HG03460 (cell line): ENCODE results near the gene FBRSL1.
A peak's percentile ranks its signal among the peaks of the same experiment; 100 is the strongest.

ENCODE experiments used
- ATAC-seq: cut with Tn5 transposase; IDR thresholded peaks from one replicate; pipeline ENCODE4 v1.9.1; 2021; ENCODE audit not compliant: unreplicated experiment

Gene FBRSL1

DNA sequence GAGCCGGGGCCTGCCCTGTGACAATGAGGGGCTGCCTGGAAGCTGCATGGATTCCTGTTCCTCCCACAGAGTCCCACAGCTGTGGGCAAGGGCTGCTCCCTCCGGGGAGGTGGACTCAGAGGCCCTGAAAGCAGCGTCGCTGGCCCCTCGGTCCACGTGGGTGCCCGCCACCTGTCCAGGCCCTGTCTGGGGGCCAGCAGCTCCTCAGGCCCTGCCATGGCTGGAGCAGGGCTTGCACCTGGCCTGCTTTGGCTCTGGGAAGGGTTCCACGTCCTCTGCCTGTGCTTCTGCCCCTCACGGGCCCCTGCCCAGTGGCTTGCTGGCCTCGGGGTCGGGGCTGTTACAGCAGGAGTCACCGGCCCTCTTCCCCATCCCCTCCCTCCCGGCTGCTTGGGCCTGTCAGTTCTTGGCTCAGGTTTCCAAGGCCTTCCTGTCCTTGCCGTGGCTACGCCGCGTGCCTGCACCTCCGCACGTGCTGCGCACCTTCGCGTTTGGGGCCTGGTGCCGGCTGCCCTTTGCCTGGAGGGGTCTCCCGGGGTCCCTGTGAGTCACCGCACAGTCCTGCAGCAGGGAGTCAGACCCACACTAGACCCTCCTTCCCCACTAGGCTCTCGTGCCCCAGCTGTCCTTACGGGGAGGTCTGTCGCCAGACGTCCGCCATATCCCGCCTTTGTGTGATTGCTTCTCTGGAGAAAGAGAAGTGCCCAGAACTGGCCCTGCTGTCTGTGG lies 5.8 kb downstream of the FBRSL1 start:
- no peak for ATAC-seq

DNA sequence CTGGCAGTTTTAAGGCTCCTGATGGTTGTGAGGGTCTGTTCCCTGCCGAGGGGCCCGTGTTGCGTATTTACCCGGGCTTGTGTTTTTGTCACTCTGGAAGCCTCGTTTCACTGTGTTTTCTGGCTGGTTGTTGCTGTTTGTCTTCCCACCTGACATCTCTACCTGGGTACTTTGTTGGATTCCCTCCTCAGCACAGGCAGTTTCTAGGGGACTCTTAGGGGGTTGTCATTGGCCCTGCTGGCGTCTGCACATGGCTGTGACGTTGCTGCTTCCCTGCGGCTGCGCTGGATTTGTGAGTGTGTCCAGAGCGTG lies 6.4 kb downstream of the FBRSL1 start:
- no peak for ATAC-seq

DNA sequence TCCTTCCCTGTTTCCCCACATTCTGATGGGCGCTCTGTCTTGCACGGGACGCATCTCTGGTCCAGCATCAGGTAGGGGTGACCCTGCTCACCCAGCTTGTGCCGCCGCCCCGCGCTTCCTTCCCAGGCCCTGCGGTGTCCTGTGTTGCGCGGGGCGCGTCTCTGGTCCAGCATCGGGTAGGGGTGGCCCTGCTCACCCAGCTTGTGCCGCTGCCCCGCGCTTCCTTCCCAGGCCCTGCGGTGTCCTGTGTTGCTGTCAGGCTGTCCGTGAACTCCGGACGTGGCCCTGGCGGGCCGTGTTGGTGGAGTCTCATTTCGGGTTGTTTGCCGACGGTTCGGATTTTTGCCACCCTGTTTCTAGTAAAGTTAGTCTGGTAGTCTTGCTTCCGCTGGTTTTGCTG lies 6.8 kb downstream of the FBRSL1 start:
- ATAC-seq: no peak

DNA sequence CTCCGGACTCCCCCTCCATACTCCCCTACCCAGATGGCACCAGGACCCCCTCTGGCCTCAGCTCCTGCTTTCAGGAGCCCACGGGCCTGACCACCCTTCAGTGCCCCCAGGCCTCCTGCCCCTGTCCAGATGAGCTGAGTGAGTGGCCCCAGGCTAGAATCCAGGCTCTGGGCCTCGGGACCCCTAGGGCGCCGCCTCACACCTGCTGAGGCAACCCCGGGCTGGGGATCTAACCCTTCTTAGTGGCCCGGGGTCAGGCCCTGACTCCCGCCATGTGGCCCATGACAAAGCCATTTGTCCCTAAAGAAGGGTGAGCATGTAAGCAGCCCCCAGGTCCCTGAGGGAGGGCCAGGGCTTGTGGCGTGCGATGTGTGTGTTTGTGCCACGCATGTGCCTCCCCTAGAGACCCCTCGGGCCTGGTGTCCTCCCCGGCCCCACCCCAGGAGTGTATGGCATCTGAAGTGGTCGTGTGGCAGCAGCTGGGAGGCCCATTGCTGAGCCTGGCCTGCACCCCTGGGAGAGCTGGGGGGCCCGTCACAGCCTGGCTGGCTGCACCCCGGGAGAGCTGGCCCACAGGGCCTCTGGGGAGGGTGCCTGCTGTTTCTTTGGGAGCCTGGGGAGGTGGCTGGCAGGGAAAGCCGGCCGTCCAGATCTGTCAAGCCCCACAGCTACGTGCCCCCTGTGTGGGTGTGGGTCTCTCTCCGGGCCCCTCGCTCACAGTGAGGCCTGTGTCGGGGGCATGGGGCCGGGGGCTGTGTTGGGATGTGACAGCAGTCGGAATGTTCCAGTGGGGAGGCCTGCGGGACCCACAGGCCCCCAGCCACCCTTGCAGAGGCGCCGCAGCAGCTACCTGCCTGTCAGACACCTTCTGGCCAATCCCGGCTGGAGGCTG lies 7.8 kb downstream of the FBRSL1 start:
- ATAC-seq: no peak

DNA sequence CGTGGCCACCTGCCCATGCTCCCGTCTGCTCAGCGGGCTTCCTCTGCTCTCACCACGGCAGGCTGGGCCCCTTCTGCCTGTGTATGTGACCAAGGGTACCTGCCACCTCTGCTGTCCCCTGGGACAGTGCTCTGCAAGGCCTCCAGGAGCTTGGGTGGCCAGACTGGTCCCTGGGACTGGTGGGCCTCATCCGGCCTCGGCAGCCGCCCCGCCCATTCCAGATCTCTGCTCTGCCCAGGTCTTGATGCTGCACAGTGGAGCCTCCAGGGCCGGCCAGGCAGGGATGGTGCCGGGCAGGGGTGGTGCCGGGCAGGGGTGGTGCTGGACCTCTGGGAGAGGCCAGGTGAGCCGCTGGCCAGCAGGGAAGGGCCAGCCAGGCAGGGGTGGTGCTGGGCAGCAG lies 9.0 kb downstream of the FBRSL1 start:
- no peak for ATAC-seq

DNA sequence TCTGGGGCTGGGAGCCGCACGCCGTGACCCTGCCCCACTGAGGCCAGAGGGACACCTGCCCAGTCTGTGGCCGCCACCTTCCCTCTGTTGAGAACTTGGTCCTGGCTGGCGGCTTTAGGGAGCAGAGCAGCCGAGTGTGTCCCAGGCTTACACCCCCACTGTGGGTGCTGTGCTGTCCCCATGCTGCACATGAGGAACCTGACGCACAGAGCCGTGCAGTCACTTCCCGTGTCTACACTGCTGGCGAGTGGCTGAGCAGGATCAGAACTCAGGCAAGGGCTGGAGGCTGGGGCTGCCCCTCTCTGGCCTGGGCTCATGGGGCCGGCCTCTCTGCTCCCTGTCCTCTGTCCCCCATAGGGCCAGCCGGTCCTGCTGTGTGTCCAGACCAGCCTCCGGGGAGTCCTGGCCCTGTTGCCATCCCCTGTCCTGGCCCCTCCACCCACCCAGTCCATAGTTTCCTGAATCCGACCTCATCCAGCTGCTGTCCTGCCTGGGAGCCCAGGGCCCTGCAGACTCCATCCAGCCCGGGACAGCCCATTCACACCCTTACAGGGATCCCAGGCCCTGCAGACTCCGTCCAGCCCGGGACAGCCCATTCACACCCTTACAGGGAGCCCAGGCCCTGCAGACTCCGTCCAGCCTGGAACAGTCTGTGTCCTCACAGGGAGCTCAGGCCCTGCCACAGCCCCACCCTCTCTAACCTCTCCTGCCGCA lies 10.3 kb downstream of the FBRSL1 start:
- no peak for ATAC-seq

DNA sequence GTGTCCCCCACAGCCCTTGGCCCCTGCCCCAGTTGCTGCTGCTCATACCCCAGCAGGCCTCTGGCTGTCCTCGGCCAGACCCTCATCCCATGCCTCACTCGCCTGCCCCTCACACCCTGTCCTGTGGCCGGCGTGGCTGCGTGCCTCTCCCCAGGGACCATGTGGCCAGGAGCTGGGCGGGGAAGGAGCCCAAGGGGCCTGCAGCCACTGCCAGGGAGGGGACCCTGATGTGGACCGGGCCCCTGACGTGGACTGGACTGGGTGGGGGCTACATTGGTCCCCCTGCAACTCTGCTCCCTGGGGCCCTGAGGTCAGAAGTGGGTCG lies 10.9 kb downstream of the FBRSL1 start:
- ATAC-seq: no peak

DNA sequence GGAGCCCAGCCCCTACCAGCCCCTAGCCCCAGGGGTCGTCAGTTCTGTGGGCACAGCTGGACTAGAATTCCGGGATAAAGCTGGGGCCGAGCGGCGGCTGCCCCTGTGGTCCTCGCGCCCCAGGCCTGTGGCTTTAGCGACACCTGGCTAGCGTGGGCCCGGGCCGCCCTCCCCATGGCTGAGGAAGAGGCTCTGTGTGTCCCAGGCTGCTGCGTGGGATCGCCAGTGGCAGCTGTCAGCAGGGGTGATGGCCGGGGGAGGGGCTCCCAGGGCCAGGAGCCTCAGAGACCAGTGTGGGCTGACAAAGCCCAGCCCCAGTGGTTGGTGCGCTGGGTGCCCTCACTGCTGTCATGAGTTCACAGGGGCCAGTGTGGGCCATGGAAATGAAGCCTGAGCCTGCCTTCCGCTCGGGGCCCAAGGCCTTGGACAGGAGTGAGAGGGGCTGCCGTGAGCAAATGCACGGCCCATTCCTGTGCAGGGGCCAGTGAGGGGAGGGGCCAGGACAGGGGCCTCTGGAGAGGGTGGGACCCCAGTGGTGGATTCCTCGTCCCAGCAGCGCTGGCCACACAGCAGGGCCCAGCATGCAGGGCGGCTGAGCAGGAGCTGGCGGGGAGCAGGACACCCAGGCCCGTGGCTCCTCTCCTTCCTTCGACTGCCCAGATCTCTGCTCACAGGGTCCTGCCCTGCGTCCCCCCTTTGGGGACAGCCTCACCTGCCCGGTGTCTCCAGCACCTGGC lies 11.4 kb downstream of the FBRSL1 start:
- no peak for ATAC-seq

DNA sequence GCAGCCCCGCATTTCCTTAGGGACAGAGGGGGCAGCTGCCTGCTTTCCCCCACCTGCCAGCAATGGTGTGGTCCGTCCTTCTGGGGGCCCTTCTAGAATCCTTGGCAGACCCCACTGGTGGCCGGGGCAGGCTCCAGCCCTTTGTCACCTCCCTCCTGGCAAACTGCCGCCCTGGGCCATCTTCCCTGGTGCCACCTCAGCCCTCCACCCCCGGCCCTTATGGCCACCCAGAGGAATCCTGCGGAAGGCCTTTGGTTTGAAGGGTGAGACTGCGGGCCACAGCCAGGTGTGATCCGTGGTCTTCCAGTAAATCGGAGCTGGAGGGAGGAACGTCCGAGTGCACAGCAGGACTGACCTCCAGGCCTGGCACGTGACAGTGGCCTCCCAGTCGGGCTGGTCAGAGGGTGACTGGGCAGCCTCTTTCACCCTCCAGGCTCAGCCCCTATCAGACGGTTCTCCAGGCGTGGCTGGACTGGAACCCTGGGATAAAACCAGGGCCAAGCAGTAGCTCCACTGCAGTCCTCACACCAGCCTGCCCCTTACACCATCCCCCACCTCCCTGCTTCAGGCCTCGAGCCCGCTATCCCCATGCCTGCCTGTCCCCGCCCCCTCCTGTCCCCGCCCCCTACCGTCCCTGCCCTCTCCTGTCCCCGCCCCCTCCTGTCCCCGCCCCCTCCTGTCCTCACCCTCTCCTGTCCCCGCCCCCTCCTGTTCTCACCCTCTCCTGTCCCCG lies 12.4 kb downstream of the FBRSL1 start:
- no peak for ATAC-seq

DNA sequence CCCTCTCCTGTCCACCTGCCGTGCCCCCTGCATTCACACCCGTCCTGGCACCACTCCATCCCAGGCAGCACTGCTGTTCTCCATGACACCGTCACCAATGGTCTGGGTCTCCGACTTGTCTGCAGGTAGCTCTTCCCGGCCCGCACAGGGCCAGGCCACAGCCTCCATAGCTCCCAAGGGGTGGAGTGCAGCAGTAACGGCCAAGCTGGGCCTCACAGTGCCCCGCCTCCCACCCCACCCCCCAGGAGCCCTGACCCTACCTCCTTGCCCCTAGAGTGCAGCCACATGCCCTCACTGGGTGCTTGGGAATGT lies 12.9 kb downstream of the FBRSL1 start:
- ATAC-seq: no peak

DNA sequence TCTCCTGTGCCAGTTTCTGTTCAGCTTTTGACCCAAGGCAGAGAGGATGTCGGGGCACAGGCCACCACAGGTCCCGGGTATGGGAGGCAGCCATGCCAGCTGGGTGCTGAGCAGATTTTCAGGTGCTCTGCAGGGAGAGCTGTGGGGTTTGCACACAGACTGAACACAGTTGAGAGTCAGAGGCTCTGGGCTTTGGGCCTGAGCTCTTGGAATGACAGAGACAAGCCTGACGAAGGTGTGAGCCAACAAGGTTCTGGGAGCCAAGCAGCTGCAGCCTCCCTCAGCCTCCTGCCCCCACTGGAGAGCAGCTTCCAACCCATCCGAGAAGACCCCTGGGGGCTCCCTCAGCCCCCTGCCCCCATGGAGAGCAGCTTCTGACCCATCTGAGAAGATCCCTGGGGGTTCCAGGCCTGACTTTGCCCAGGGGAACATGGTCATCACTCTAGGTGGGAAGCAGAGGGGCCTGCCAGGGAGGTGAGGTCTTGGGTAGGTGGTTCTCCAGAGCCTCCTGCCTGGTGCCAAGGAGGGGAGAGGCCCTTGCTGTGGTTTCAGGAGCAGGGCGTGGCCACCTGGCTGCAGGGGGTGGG lies 13.8 kb downstream of the FBRSL1 start:
- no peak for ATAC-seq

DNA sequence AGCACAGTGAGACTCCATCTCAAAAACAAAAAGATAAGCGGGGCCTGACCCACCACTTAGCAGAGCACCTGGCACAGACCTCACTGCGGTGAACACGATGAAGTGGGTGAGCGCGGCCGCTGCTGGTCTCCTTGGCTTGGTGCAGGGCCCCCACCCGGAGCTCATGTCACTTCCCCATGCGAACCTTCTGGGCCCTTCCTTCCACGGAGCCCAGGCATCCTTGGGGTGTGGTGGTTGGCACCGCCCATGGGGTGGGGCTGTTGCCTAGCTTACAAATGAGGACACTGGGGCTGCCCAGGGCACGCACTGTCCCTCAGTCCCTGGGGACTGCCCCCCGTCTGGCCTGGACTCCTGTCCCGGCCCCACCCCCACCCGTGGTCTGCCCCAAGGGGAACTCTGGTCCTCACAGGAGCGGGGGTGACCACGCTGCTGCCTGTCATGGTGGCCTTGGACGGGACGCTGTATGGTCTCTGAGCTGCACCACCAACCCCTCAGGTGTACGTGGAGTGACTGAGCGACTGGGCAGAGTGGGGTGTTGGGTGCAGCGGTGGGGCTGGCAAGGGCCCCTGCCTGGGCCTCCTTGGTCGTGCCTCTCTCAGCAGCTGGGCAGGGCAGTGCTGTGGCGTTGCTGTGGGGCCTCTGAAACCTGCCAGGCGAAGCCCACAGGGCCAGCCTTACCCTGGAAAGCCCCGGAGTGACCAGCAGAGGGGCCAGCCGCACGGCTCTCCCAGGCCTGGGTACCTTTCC lies 15.3 kb downstream of the FBRSL1 start:
- ATAC-seq: no peak

DNA sequence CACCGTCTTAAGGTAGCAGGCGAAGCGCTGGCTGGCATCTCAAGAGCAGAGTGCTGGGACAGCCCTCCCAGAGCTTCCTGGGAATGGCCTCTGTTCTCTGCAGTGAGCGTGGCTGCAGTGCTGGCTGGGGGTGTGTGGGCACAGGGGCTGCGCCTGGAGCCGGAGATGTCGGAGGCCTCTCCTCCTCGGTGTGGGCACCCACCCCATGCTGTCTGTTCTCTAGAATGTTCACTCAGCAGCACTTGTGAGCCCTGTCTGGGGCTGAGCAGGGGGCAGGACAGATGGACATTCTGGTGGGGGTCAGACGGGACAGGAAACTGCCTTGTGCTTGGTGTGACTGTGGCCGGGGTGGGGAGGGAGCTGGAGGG lies 15.9 kb downstream of the FBRSL1 start:
- ATAC-seq: no peak

DNA sequence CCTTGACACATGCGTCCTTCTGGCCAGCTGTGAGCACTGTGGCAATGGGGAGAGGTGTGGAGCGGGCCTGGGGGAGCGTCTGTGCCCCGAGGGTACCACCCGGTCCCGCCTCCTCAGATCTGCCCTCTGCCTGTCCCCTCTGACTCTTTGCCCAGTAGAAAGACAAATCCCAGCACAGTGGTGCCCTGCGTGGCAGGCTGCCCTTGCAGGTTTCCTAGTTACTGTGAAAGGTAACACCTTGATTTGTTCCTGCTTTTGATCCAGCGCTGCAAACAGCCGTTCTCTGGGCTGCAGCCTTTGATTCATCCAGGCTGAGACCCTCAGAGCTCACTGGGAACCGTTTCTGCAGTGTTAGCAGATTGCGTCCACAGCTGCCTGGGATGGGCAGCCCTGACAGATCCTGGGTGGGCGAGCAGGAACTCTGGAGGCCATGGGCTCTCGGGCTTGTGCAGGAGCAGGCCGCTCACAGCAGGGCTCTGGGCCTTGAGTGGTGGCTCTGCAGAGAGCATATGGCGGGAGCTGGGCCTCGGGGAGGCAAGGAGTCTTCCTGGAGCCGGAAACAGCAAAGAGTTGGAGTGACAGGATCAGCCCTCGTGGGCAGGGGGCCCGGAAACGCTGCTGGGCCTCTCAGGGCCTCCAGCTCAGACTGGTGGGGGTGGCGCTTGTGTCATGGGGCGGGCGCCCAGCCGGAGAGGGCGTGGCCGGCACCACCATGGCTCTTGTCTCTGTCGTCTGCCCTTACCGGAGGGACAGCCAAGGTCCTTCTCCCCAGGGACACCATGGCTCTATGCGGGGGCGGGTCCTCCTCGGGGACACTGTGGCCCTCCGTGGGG lies 16.6 kb downstream of the FBRSL1 start:
- ATAC-seq: peak; percentile 63

DNA sequence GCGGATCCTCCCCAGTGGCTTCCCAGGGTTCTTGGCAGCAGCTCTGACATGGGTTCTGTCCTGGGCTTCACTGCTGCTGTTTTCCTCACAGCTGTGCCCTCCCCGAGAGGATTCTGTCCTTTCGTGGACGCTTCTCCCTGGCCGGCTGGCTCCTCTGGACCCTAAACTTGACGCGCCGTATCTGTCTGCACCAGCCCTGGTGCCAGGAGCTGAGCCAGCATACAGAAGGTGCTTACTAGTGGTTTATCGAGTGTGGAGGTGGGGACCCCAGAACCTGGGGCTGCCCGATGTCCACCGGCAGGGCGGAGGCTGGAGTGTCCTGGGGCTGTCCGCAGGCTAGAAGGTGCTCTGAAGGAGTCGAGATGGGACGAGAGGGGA lies 17.2 kb downstream of the FBRSL1 start:
- no peak for ATAC-seq

DNA sequence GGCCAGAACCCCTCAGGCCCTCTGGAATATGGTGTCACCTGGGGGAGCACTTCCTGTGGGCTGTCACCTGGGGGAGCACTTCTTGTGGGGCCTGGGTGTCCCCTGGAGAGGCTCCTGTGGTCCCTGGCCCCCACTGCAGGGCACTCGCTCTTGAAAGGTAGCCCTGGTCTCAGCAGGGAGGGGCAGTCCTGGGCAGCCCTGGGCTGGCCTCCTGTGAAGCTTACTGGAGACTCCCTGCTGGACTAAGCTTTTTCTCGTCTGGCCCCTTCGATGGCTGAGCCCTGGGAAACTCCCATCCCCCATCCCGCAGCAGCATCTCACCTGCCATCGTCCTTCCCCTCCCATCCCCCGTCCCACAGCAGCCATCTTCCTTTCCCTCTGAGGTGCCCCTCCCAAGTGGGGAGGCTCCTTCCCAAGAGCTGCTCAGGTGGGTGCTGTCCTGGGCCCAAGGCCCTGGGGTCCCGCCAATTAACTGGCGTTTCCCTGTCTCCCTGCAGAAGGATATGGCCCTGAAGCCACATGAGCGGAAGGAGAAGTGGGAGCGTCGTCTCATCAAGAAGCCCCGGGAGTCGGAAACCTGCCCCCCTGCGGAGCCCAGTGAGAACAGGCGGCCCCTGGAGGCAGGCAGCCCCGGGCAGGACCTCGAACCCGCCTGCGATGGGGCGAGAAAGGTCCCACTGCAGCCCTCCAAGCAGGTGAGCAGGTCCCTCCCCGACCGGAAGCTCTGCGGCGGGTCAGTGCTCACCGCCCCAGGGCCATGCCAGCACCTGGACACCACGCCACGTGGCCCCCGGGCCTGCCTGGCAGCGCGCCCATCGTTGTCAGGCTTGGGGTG lies 17.9 kb downstream of the FBRSL1 start:
- no peak for ATAC-seq

DNA sequence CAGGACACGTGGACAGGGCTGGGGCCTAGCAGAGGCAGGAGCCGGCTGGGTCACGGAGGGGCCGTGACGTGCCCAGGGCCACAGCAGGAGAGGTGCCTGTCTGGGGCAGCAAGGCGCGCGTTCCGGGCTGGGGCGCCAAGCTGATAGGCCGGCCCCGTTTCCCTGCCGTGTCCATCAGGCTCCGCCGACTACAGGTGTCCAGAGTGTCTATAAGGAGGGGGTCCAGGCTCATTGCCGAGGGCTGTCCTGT lies 18.5 kb downstream of the FBRSL1 start:
- ATAC-seq: no peak

DNA sequence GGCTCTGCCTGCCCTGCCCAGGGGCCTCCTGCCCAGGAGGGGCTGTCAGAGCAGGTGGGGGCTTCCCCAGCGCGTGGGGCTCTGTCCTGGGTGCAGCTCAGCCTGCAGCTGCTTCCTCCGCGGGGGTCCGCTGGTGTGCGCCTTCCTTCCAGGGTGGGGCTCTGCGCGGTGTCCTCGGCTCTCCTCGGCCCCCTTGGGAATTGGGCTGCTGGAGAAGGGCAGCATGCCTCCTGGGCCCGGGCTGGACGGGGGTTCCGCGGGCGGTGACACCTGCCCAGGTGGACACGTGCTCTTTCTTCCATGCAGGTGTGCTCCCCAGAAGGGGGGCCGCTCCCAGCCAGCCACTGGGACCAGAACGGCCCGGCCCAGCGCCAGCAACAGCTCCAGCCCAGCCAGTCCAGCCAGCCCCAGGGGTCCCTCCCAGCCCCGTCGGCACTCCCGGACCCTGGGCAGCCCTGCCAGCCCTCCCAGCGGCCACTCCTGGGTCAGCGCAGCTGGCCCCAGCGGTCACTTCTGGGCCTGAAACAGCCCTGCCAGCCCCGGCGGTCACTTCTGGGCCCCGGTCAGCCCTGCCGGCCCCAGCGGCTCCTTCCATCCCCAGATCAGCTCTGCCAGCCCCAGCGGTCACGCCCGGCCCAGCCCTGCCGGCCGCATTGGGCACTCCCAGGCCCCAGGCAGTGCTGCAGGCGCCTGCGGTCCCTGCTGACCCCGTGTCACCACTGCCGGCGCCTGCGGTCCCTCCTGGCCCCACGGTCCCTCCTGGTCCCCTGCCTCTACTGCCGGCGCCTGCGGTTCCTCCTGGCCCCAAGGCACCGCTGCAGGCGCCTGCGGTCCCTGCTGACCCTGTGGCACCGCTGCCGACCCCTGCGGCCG lies 19.1 kb downstream of the FBRSL1 start:
- no peak for ATAC-seq
